ENCODE data around the gene VAPB. TPM values are rescaled to one million over a fixed set of nuclear protein-coding genes. Genes with fewer than 3 reads are reported as not detected.

Gene VAPB
- total RNA-seq, 1 donor from 2014 or later, result 13.0 TPM

- no peak overlapping the region for H3K4me3 ChIP-seq (ENCODE audit: low read depth, low read length)
- TF ChIP-seq CTCF (conservative IDR thresholded peaks at IDR 0.05; ENCODE audit: low read depth, low read length), result no peak
Measured at GRCh38 chr20:58466095-58466708, 77.2 kb downstream of the VAPB start.

GRCh38 chr20:58466729-58467571 lies 77.9 kb downstream of the VAPB start:
- no peak for DNase-seq (ENCODE audit: low read depth)
- H3K4me3 ChIP-seq (ENCODE audit: low read depth, low read length), result no peak overlapping the region
- TF ChIP-seq CTCF (conservative IDR thresholded peaks at IDR 0.05; ENCODE audit: low read depth, low read length), result no peak

More at GRCh38 chr20:58466095-58466708, 77.2 kb downstream of the VAPB start:
- DNase-seq (ENCODE audit: low read depth), result no peak

GRCh38 chr20:58467572-58468527 lies 78.8 kb downstream of the VAPB start:
- H3K4me3 ChIP-seq (ENCODE audit: low read depth, low read length), result no peak overlapping the region
- TF ChIP-seq CTCF (conservative IDR thresholded peaks at IDR 0.05; ENCODE audit: low read depth, low read length), result no peak
- no peak for DNase-seq (ENCODE audit: low read depth)

- H3K4me3 ChIP-seq (ENCODE audit: low read depth, low read length), result no peak overlapping the region
- no peak for TF ChIP-seq CTCF (conservative IDR thresholded peaks at IDR 0.05; ENCODE audit: low read depth, low read length)
- DNase-seq (ENCODE audit: low read depth), result no peak
Measured at GRCh38 chr20:58469616-58470015, 80.6 kb downstream of the VAPB start.

GRCh38 chr20:58470336-58471192 lies 81.5 kb downstream of the VAPB start:
- no peak for TF ChIP-seq CTCF (conservative IDR thresholded peaks at IDR 0.05; ENCODE audit: low read depth, low read length)
- H3K4me3 ChIP-seq (ENCODE audit: low read depth, low read length), result no peak overlapping the region
- DNase-seq (ENCODE audit: low read depth), result no peak

Data from epithelial cell of proximal tubule (primary cell).